VCaP (cell line): ENCODE results near the gene RRP9.

Experiments used
- H3K27ac ChIP-seq: fragments of 450-650 bp; 2 replicates; pipeline ENCODE4 v1.5.1; 2017
- CTCF ChIP-seq: fragments of 450-650 bp; conservative IDR thresholded peaks from 2 replicates; pipeline ENCODE4 v1.5.1; 2017; ENCODE audit warnings: mild to moderate bottlenecking, moderate library complexity

RRP9 gene

GRCh38 chr3:51891242-51892039 is 50.3 kb downstream of the RRP9 start:
- no peak overlapping the region for H3K27ac ChIP-seq
- TF ChIP-seq CTCF = no peak

GRCh38 chr3:51888463-51889105 is 53.1 kb downstream of the RRP9 start:
- no peak for TF ChIP-seq CTCF
- no peak overlapping the region for H3K27ac ChIP-seq

DNA sequence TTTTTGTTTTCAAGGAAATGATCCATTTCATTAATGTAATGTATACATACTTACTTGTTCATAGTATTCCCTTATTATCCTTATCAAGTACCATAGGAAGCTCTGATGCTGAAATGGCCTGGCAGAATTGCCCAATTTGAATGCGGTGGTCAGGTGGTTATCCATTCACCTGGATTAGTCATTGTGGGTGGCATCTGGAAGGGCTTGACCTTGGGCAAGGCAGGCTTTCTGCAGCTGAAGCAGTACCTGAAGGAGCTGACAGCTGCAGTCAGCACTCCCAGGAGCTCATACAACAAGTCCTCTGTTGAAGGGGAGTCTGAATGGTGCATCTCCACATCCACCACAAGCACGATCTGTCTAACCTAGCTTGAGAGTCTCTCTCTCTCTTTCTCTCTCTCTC is 54.1 kb downstream of the RRP9 start:
- no peak for TF ChIP-seq CTCF
- no peak overlapping the region for H3K27ac ChIP-seq

DNA sequence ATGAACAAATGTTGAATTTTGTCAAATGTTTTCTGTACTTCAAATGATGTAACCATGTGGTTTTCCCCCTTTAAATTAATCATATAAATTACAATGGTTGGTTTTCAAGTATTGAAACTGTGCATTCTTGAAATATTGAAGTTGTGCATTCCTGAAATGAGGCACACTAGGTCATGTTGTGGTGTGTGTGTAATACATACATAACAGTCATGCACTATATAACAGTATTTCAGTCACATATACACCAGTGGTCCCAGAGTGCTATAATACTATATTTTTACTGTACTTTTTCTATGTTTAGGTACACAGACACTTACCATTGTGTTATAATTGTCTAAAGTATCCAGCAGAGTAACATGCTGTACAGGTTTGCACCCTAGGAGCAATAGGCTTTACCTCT is 55.3 kb downstream of the RRP9 start:
- TF ChIP-seq CTCF = no peak
- H3K27ac ChIP-seq = no peak overlapping the region
